WTC11 (cell line): Measurements from ENCODE around the gene OR11H6.

ENCODE experiments used
- ATF6 ChIP-seq: sonication (generic); formaldehyde crosslinking; IDR thresholded peaks from 2 replicates; pipeline ENCODE4 v1.8.1; 2023; ENCODE audit warnings: mild to moderate bottlenecking, missing genetic modification reagents
- CREB1 ChIP-seq: sonication (generic); formaldehyde crosslinking; IDR thresholded peaks from 2 replicates; pipeline ENCODE4 v1.8.0; 2023; ENCODE audit warnings: mild to moderate bottlenecking, missing genetic modification reagents
- JUN ChIP-seq: sonication (generic); formaldehyde crosslinking; IDR thresholded peaks from 2 replicates; pipeline ENCODE4 v1.8.0; 2023; ENCODE audit warnings: mild to moderate bottlenecking, missing genetic modification reagents
- MAX ChIP-seq: sonication (generic); formaldehyde crosslinking; IDR thresholded peaks from 2 replicates; pipeline ENCODE4 v1.8.0; 2022; ENCODE audit warnings: mild to moderate bottlenecking, missing genetic modification reagents
- TEAD4 ChIP-seq: sonication (generic); formaldehyde crosslinking; IDR thresholded peaks from 2 replicates; pipeline ENCODE4 v1.8.0; 2022; ENCODE audit warnings: mild to moderate bottlenecking, missing genetic modification reagents
- TF ChIP-seq, protein P1 (sequence below): fragments of 200-600 bp; IDR thresholded peaks from 2 replicates; pipeline ENCODE4 v1.8.0; 2022; ENCODE audit warnings: antibody characterized with exemption
- TF ChIP-seq, protein P2 (sequence below): sonication (generic); formaldehyde crosslinking; IDR thresholded peaks from 2 replicates; pipeline ENCODE4 v1.8.0; 2022; ENCODE audit warnings: mild to moderate bottlenecking, missing genetic modification reagents
- TF ChIP-seq, protein P3 (sequence below): sonication (generic); formaldehyde crosslinking; conservative IDR thresholded peaks from 2 replicates; pipeline ENCODE4 v1.8.1; 2022; ENCODE audit warnings: mild to moderate bottlenecking, missing genetic modification reagents

DNA sequence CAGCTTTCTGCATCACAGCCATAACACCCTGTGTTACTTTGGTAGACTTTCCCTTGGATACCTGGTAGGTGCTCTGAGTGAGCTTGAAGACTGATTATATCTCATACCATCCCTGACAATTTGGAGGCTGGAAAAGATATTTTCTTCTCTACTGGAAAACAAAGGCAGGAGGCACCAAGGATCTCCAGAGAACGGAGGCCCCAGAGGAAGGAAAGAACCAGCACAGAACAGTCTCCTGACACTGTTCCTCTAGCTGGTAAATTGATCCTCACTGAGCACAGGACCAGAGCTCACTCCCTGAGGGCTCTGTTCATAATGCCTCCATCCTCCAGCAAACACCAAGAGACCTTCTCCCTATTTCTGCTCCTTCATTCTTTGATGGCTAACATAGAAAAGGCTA, 32.9 kb upstream of the OR11H6 start, which contains the start of gene OR11G2:
- TF ChIP-seq, protein P1, sequence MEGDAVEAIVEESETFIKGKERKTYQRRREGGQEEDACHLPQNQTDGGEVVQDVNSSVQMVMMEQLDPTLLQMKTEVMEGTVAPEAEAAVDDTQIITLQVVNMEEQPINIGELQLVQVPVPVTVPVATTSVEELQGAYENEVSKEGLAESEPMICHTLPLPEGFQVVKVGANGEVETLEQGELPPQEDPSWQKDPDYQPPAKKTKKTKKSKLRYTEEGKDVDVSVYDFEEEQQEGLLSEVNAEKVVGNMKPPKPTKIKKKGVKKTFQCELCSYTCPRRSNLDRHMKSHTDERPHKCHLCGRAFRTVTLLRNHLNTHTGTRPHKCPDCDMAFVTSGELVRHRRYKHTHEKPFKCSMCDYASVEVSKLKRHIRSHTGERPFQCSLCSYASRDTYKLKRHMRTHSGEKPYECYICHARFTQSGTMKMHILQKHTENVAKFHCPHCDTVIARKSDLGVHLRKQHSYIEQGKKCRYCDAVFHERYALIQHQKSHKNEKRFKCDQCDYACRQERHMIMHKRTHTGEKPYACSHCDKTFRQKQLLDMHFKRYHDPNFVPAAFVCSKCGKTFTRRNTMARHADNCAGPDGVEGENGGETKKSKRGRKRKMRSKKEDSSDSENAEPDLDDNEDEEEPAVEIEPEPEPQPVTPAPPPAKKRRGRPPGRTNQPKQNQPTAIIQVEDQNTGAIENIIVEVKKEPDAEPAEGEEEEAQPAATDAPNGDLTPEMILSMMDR = no peak
- TF ChIP-seq TEAD4 (CRISPR knock-in tag) (no peak), CREB1 (CRISPR knock-in tag) (no peak), JUN (no peak), ATF6 (CRISPR knock-in tag) (no peak), MAX (CRISPR knock-in tag) (no peak)
- TF ChIP-seq, protein P2, sequence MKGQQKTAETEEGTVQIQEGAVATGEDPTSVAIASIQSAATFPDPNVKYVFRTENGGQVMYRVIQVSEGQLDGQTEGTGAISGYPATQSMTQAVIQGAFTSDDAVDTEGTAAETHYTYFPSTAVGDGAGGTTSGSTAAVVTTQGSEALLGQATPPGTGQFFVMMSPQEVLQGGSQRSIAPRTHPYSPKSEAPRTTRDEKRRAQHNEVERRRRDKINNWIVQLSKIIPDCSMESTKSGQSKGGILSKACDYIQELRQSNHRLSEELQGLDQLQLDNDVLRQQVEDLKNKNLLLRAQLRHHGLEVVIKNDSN (CRISPR knock-in tag) = no peak
- TF ChIP-seq, protein P3, sequence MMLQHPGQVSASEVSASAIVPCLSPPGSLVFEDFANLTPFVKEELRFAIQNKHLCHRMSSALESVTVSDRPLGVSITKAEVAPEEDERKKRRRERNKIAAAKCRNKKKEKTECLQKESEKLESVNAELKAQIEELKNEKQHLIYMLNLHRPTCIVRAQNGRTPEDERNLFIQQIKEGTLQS (CRISPR knock-in tag) = no peak
